ENCODE results near the gene DNASE1L2.

DNASE1L2 gene

DNA sequence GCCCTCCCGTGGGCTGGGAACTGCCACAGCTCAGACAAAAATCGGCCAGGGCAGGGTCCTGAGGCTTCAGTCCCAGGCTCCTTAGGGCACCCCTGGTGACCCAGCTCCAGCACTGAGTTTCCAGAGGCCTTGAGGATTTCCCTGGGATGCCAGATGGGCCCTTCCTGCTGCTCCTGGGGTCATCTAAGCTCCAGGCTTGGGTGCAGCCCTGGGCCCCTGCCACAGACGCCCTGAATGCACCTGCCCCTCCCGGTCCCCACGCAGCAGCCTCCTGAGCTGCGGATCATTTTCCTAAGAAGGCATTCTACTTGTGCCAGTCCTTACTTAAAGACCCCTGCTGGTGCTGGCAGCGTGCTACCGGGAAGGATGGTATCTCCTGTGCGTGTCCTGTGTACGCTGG is 37.7 kb downstream of the DNASE1L2 start:
- TF ChIP-seq, protein P1, sequence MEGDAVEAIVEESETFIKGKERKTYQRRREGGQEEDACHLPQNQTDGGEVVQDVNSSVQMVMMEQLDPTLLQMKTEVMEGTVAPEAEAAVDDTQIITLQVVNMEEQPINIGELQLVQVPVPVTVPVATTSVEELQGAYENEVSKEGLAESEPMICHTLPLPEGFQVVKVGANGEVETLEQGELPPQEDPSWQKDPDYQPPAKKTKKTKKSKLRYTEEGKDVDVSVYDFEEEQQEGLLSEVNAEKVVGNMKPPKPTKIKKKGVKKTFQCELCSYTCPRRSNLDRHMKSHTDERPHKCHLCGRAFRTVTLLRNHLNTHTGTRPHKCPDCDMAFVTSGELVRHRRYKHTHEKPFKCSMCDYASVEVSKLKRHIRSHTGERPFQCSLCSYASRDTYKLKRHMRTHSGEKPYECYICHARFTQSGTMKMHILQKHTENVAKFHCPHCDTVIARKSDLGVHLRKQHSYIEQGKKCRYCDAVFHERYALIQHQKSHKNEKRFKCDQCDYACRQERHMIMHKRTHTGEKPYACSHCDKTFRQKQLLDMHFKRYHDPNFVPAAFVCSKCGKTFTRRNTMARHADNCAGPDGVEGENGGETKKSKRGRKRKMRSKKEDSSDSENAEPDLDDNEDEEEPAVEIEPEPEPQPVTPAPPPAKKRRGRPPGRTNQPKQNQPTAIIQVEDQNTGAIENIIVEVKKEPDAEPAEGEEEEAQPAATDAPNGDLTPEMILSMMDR (IDR thresholded peaks at IDR 0.05; ENCODE audit: low read depth, low read length), result no peak

DNA sequence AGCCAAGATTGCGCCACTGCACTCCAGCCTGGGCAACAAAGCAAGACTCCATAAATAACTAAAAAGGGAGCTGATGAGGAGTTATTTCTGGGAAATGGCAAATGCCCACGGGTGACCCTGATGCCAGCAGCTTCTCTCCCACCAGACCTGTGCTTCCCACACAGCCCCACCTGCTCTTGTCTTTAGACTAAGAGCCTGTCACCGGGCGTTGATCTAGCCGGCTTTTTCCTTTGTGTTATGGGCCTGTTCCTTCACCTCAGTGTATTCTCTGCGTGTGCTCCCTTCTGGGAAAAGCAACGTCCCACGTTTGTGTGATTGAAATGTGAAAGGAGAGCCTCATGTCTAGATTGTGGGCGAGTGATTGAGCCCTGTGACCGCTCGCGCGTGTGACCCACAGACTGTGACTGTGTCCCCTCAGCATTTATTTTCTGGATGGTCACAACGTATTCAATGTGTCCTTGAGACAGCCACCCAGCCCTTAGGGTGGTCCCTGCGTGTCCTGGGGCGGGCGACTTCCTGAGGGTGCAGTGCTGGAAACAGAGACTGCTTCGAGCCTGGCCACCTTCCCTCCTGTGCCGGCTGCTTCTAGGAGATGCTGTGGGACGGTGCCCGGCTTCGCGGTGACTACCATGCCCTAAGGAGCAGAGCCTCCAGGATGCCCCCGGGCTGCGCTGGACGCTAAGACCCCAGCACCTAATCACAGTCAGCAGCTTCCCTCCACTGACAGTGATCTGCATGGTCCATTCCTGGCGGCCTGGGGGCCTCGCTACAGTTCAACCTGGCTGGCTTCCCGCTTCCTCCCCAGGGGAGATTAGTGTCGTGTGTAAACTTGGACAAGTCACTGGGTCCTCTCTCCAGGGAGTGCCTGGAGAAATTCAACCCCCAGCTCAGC is 39.5 kb downstream of the DNASE1L2 start:
- TF ChIP-seq, protein P1 (IDR thresholded peaks at IDR 0.05; ENCODE audit: low read depth, low read length), result no peak

More for the DNA sequence above, 37.7 kb downstream of the DNASE1L2 start:
- Histone ChIP-seq H3K9me3 (no peaks in the 10 kb centered on the region), H3K27me3 (no peaks in the 10 kb centered on the region), H3K4me1 (no peaks in the 10 kb centered on the region), H3K4me3 (ENCODE audit: low read depth, low read length) (no peak overlapping the region), H3K36me3 (peaks cover 30% of the 10 kb centered on the region)
- DNase-seq, result no peak

DNA sequence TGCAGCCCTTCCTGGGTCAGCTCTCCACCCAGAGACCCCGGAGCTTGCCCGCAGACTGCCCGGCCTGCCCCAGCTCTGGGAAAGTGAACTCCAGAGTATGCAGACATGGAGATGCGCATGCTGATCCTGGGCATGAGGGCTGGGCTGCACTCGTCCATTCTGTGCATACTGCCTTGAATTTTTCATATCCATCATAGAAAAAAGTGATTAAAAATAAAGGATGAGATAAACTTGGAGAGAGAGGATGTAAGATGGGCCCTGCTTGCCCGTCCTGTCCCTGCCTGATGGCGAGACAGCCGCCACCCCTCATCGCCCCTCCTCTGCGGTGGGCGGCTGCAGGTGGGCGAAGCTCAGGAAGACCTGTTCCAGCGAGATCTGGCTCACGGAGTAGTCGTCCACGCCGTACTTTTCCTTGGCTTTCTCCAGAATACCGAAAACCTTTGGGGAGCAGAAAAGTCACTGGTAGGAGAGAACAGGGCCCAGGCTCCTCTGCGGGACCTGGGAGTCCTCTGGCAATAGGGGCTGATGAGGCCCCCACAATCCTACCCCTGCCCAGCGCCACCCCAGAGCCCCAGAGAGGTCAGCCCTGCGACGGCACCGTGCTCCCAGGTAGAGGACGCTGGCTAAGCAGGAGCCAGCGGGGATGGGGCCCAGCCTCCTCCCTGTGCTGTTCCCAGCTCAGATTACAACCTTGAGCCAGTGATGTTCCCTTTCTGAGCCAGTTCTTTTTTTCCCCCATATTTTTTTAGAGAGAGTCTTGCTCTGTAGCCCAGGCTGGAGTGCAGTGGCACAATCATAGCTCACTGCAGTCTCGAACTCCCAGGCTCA is 40.3 kb downstream of the DNASE1L2 start:
- TF ChIP-seq, protein P1 (IDR thresholded peaks at IDR 0.05; ENCODE audit: low read depth, low read length), result no peak
- Histone ChIP-seq H3K9me3 (no peaks in the 10 kb centered on the region), H3K36me3 (peaks cover 47% of the 10 kb centered on the region), H3K4me3 (ENCODE audit: low read depth, low read length) (no peak overlapping the region), H3K4me1 (no peaks in the 10 kb centered on the region), H3K27me3 (no peaks in the 10 kb centered on the region)
- no peak for DNase-seq

More for the DNA sequence above, 39.5 kb downstream of the DNASE1L2 start:
- DNase-seq, result no peak
- no peaks in the 10 kb centered on the region for H3K27me3 ChIP-seq
- no peaks in the 10 kb centered on the region for H3K4me1 ChIP-seq
- no peaks in the 10 kb centered on the region for H3K9me3 ChIP-seq
- H3K36me3 ChIP-seq, result peaks cover 42% of the 10 kb centered on the region
- no peak overlapping the region for H3K4me3 ChIP-seq (ENCODE audit: low read depth, low read length)

DNA sequence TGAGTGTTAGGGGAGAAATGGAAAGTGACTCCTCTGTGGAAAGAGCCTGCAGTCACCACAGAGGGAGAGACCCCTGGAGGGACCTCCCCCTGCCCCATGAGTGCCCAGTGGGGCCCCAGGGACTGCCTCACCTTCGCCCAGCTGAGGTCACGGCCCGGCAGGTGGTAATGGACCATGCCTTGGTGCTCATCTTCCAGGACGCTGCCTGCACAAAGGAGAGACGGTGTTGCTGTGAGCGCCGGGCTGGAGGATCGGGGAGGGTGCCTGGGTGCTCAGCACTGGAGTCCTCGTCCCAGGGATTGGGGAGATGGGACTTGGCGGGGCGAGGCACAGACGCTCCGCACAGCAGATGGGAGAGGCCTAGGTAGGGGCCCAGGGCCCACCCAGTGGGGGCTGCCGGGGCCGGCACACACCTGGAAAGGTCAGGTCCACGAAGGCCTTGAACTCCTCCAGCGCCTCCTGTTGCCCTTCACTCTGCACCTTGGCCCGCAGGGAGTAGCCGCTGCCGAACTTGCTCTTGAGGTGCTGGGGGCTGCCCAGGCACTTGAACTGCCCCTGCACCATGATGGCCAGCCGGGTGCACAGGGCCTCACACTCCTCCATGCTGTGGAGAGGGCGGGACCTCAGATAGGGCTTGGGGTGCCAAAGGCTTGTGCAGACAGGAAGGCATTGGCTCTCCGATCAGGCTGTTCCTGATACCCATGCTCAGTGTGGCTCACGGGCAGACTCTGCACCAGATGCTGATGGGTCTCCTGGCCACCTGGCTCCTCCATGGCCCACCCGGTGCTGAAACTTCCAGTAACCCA is 41.4 kb downstream of the DNASE1L2 start:
- Histone ChIP-seq H3K9me3 (no peaks in the 10 kb centered on the region), H3K4me3 (ENCODE audit: low read depth, low read length) (no peak overlapping the region), H3K4me1 (no peaks in the 10 kb centered on the region), H3K36me3 (peaks cover 47% of the 10 kb centered on the region), H3K27me3 (no peaks in the 10 kb centered on the region)
- TF ChIP-seq, protein P1 (IDR thresholded peaks at IDR 0.05; ENCODE audit: low read depth, low read length), result no peak
- DNase-seq, result no peak

DNA sequence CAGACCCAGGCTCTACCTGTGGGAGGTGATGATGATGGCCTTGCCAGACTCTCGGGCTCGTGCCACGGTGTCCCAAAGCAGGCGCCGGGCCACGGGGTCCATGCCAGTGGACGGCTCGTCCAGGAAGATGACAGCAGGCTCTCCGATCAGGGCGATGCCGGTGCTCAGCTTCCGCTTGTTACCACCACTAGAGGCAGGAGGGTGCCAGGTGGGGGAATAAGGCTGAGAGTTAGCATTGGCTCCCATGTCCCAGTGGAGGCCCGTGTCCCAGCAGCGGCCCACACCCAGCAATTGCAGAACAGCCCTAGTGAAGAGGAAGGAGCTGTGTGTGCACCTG is 42.0 kb downstream of the DNASE1L2 start:
- Histone ChIP-seq H3K36me3 (peaks cover 52% of the 10 kb centered on the region), H3K4me1 (no peaks in the 10 kb centered on the region), H3K9me3 (no peaks in the 10 kb centered on the region), H3K27me3 (no peaks in the 10 kb centered on the region), H3K4me3 (ENCODE audit: low read depth, low read length) (no peak overlapping the region)
- no peak for DNase-seq
- TF ChIP-seq, protein P1 (IDR thresholded peaks at IDR 0.05; ENCODE audit: low read depth, low read length), result no peak
